HEK293 (cell line): Measurements from ENCODE around the gene DDIT3.
A peak's percentile ranks its signal among the peaks of the same experiment; 100 is the strongest.

ENCODE experiments used
- ELK4 ChIP-seq: IDR thresholded peaks from 2 replicates; pipeline ENCODE4 v1.6.1; 2011; ENCODE audit warnings: mild to moderate bottlenecking, low read depth, low read length, borderline replicate concordance
- OSR2 ChIP-seq: fragments of 450-650 bp; formaldehyde crosslinking; IDR thresholded peaks from 2 replicates; pipeline ENCODE4 v1.5.1; 2016; ENCODE audit warnings: missing biosample characterization, missing genetic modification characterization
- SETDB1 ChIP-seq: IDR thresholded peaks from one replicate; pipeline ENCODE4 v1.6.1; 2017; ENCODE audit warnings: mild to moderate bottlenecking, low read length, moderate library complexity, mixed read lengths; ENCODE audit not compliant: insufficient read length
- ZBTB17 ChIP-seq: fragments of 450-650 bp; formaldehyde crosslinking; IDR thresholded peaks from 2 replicates; pipeline ENCODE4 v1.5.1; 2016; ENCODE audit warnings: missing biosample characterization, missing genetic modification characterization
- ZBTB6 ChIP-seq: fragments of 450-650 bp; formaldehyde crosslinking; IDR thresholded peaks from 2 replicates; pipeline ENCODE4 v1.5.1; 2017; ENCODE audit warnings: missing biosample characterization, missing genetic modification characterization
- ZNF223 ChIP-seq: fragments of 450-650 bp; formaldehyde crosslinking; IDR thresholded peaks from 2 replicates; pipeline ENCODE4 v1.5.1; 2016; ENCODE audit warnings: missing biosample characterization, missing genetic modification characterization
- ZNF311 ChIP-seq: fragments of 450-650 bp; formaldehyde crosslinking; IDR thresholded peaks from 2 replicates; pipeline ENCODE4 v1.5.1; 2017; ENCODE audit warnings: missing biosample characterization, missing genetic modification characterization, borderline replicate concordance
- ZNF426 ChIP-seq: fragments of 450-650 bp; formaldehyde crosslinking; IDR thresholded peaks from 2 replicates; pipeline ENCODE4 v1.5.1; 2017; ENCODE audit warnings: missing biosample characterization, missing genetic modification characterization, mild to moderate bottlenecking, inconsistent platforms, moderate library complexity
- ZNF473 ChIP-seq: fragments of 450-650 bp; formaldehyde crosslinking; IDR thresholded peaks from 2 replicates; pipeline ENCODE4 v1.5.1; 2017; ENCODE audit warnings: missing biosample characterization, missing genetic modification characterization
- ZNF510 ChIP-seq: fragments of 450-650 bp; formaldehyde crosslinking; IDR thresholded peaks from 2 replicates; pipeline ENCODE4 v1.5.1; 2018; ENCODE audit warnings: mild to moderate bottlenecking, missing genetic modification characterization, missing biosample characterization; ENCODE audit not compliant: insufficient replicate concordance
- ZNF518A ChIP-seq: fragments of 450-650 bp; formaldehyde crosslinking; conservative IDR thresholded peaks from 2 replicates; pipeline ENCODE4 v1.5.1; 2016; ENCODE audit warnings: low read depth, missing biosample characterization, missing genetic modification characterization
- ZNF529 ChIP-seq: fragments of 450-650 bp; formaldehyde crosslinking; IDR thresholded peaks from 2 replicates; pipeline ENCODE4 v1.5.1; 2017; ENCODE audit warnings: missing genetic modification characterization, missing biosample characterization; ENCODE audit not compliant: insufficient replicate concordance
- ZNF558 ChIP-seq: fragments of 450-650 bp; formaldehyde crosslinking; IDR thresholded peaks from 2 replicates; pipeline ENCODE4 v1.5.1; 2016; ENCODE audit warnings: missing biosample characterization, missing genetic modification characterization
- ZNF596 ChIP-seq: fragments of 450-650 bp; IDR thresholded peaks from 2 replicates; pipeline ENCODE4 v1.5.0; 2018; ENCODE audit warnings: missing biosample characterization, mild to moderate bottlenecking, missing genetic modification characterization, moderate library complexity
- ZNF623 ChIP-seq: fragments of 450-650 bp; formaldehyde crosslinking; IDR thresholded peaks from 2 replicates; pipeline ENCODE4 v1.5.1; 2016; ENCODE audit warnings: missing biosample characterization, missing genetic modification characterization
- ZNF670 ChIP-seq: fragments of 450-650 bp; formaldehyde crosslinking; IDR thresholded peaks from 2 replicates; pipeline ENCODE4 v1.5.1; 2016; ENCODE audit warnings: missing biosample characterization, missing genetic modification characterization, low read depth
- ZNF776 ChIP-seq: fragments of 450-650 bp; formaldehyde crosslinking; IDR thresholded peaks from 2 replicates; pipeline ENCODE4 v1.5.0; 2017; ENCODE audit warnings: missing biosample characterization, missing genetic modification characterization, borderline replicate concordance
- ZSCAN18 ChIP-seq: fragments of 450-650 bp; formaldehyde crosslinking; IDR thresholded peaks from 2 replicates; pipeline ENCODE4 v1.5.1; 2016; ENCODE audit warnings: missing biosample characterization, missing genetic modification characterization
- TF ChIP-seq, protein P1 (sequence below): fragments of 450-650 bp; formaldehyde crosslinking; IDR thresholded peaks from 2 replicates; pipeline ENCODE4 v1.5.1; 2017; ENCODE audit warnings: missing biosample characterization, missing genetic modification characterization
- TF ChIP-seq, protein P2 (sequence below): fragments of 450-650 bp; formaldehyde crosslinking; IDR thresholded peaks from 2 replicates; pipeline ENCODE4 v1.5.1; 2016; ENCODE audit warnings: missing biosample characterization, missing genetic modification characterization
- TF ChIP-seq, protein P3 (sequence below): fragments of 450-650 bp; formaldehyde crosslinking; IDR thresholded peaks from 2 replicates; pipeline ENCODE4 v1.5.1; 2016; ENCODE audit warnings: missing biosample characterization, missing genetic modification characterization

DDIT3 gene

DNA sequence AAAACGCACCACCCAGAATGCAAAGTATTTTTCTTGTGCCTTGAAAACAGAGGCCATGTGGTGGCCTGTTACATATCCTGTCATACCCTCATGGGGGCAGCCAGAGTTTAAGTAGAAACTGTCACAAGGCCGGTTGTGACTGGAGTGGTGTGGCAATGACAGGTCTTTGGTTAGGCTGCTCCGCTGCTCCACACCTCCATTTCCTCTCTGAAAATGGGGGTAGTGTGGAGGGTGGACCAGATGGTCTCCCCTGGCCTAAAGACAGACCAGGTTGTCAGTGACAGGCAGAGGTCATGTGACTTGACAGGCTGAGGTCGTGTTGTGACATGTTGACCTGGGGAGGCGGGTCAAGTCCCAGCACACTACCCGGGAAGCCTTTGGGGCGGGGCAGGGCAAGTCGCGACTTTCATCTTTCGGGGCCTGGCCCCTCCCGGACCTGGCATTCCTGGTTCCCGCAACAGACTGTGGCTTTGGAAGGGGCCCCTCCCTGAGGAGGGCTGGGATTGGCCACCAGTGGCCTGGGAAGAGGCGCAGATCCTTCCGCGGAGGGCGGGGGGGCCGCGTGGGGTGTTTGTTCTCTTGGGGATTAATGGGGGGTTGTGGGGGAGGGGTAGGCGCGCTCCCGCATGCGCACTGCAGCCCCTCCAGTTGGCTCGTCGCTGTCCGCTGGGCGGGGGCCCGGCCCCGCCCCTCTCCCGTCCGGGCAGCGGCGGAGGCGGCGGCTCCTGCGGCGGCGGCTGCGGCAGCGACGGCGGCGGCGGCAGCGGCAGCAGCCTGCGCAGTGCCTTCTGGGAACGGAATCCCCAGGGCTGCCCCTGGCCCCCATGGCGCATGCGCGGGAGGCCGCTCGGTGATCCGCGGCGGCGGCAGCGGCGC is 1.9 kb upstream of the DDIT3 start, which contains the start of gene MBD6 (continued):
- TF ChIP-seq, protein P1, sequence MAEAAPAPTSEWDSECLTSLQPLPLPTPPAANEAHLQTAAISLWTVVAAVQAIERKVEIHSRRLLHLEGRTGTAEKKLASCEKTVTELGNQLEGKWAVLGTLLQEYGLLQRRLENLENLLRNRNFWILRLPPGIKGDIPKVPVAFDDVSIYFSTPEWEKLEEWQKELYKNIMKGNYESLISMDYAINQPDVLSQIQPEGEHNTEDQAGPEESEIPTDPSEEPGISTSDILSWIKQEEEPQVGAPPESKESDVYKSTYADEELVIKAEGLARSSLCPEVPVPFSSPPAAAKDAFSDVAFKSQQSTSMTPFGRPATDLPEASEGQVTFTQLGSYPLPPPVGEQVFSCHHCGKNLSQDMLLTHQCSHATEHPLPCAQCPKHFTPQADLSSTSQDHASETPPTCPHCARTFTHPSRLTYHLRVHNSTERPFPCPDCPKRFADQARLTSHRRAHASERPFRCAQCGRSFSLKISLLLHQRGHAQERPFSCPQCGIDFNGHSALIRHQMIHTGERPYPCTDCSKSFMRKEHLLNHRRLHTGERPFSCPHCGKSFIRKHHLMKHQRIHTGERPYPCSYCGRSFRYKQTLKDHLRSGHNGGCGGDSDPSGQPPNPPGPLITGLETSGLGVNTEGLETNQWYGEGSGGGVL (tag by site-specific recombination), result peak; percentile 71
- no peak for TF ChIP-seq ZNF776
- TF ChIP-seq ZNF223 (tag by site-specific recombination), result no peak
- no peak for TF ChIP-seq SETDB1
- no peak for TF ChIP-seq ZNF311
- TF ChIP-seq, protein P2, sequence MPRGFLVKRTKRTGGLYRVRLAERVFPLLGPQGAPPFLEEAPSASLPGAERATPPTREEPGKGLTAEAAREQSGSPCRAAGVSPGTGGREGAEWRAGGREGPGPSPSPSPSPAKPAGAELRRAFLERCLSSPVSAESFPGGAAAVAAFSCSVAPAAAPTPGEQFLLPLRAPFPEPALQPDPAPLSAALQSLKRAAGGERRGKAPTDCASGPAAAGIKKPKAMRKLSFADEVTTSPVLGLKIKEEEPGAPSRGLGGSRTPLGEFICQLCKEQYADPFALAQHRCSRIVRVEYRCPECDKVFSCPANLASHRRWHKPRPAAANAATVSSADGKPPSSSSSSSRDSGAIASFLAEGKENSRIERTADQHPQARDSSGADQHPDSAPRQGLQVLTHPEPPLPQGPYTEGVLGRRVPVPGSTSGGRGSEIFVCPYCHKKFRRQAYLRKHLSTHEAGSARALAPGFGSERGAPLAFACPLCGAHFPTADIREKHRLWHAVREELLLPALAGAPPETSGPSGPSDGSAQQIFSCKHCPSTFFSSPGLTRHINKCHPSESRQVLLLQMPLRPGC (tag by site-specific recombination), result peak; percentile 70; the same call in 1 of the 2 replicates
- 0 out of 2 replicates have a peak, but pooled peaks have one; percentile 23 for TF ChIP-seq ZNF558 (tag by site-specific recombination)
- TF ChIP-seq ZBTB6, result no peak
- TF ChIP-seq ZBTB17 (tag by site-specific recombination), result peak; percentile 57; the same call in 1 of the 2 replicates
- no peak for TF ChIP-seq ZNF529
- 0 out of 2 replicates have a peak, but pooled peaks have one; percentile 36 for TF ChIP-seq OSR2 (tag by site-specific recombination)
- TF ChIP-seq ZNF473, result no peak
- TF ChIP-seq, protein P3, sequence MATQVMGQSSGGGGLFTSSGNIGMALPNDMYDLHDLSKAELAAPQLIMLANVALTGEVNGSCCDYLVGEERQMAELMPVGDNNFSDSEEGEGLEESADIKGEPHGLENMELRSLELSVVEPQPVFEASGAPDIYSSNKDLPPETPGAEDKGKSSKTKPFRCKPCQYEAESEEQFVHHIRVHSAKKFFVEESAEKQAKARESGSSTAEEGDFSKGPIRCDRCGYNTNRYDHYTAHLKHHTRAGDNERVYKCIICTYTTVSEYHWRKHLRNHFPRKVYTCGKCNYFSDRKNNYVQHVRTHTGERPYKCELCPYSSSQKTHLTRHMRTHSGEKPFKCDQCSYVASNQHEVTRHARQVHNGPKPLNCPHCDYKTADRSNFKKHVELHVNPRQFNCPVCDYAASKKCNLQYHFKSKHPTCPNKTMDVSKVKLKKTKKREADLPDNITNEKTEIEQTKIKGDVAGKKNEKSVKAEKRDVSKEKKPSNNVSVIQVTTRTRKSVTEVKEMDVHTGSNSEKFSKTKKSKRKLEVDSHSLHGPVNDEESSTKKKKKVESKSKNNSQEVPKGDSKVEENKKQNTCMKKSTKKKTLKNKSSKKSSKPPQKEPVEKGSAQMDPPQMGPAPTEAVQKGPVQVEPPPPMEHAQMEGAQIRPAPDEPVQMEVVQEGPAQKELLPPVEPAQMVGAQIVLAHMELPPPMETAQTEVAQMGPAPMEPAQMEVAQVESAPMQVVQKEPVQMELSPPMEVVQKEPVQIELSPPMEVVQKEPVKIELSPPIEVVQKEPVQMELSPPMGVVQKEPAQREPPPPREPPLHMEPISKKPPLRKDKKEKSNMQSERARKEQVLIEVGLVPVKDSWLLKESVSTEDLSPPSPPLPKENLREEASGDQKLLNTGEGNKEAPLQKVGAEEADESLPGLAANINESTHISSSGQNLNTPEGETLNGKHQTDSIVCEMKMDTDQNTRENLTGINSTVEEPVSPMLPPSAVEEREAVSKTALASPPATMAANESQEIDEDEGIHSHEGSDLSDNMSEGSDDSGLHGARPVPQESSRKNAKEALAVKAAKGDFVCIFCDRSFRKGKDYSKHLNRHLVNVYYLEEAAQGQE (tag by site-specific recombination), result no peak
- TF ChIP-seq ZNF596 (tag by site-specific recombination), result no peak
- TF ChIP-seq ZSCAN18, result peak; percentile 55; the same call in 1 of the 2 replicates
- TF ChIP-seq ZNF426, result no peak
- TF ChIP-seq ZNF510 (tag by site-specific recombination), result no peak
- no peak for TF ChIP-seq ZNF518A
- no peak for TF ChIP-seq ZNF623 (tag by site-specific recombination)
- no peak for TF ChIP-seq ZNF670 (tag by site-specific recombination)
- TF ChIP-seq ELK4, result no peak
